ENCODE data around the gene PTPDC1. TPM values are rescaled to one million over a fixed set of nuclear protein-coding genes. Genes with fewer than 3 reads are reported as not detected.

PTPDC1 gene
- total RNA-seq, 2 donors from 2014 or later, result 4.2 to 7.4 TPM

DNA sequence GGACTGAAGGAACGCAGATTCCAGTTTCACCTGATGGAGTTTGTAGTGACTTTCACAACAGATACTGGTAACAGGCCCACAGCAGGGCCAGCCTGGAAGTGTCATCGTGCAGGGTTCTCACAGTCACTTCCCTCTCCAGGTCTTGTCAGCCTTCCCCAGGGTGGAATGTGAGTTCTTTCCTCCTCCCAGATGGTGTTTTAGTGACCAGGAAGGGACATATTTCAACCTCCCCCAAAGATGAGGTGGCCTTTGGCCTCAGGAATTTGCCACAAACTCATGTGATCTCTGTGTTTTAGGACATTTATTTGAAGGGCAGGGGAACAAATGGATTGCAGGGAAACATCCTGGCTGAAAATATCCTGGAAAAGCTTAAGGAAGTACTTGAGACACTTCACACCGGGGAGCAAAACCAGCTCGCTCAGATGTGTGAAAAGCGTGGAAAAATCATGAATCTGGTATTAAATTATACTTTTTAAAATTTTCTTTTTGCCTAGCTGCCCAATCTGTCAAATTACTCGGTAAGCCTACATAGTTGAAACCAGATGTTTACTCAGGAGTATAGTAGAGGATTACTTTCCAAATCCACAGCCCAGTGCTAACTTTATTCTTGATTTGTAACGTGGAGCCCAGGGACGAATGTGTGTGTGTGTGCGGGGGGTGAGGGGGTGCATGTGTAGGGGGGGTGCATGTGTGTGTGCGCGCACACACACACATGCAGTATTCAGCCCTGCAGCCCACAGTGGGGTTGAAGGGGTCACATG is 66.8 kb downstream of the PTPDC1 start:
- ATAC-seq, result no peak
- no peaks in the 10 kb centered on the region for H3K9me3 Mint-ChIP-seq
- peaks cover 0 to 7% of the 10 kb centered on the region in 2 donors for H3K36me3 Mint-ChIP-seq
- DNase-seq (ENCODE audit: low spot score in 2 of 2), result no peak
- peak overlapping the region in 1 of 2 donors; percentile 29 for H3K27ac Mint-ChIP-seq

DNA sequence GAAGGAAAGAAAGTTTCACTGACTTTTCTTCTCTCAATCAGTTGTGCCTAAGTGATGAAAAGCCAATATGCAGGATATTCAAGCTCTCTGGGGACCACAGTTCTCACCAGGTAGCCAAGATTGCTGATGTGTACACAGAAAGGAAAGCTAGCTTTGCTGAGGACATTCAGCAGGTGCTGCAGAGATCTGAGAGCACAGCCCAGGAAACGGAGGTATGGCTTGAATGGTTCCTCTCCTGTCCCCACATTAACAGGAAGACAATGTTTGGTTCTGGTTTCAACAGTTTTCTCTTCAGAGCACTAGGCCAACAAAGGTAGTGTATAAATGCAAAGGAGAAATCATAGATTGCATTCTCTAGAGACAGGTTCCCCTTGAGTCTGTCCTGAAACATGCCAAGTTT is 69.6 kb downstream of the PTPDC1 start:
- ATAC-seq (no peak), DNase-seq (ENCODE audit: low spot score in 2 of 2) (no peak)
- Mint-ChIP-seq H3K9me3 (no peaks in the 10 kb centered on the region), H3K27ac (no peak overlapping the region), H3K36me3 (peaks cover 0 to 7% of the 10 kb centered on the region in 2 donors)

DNA sequence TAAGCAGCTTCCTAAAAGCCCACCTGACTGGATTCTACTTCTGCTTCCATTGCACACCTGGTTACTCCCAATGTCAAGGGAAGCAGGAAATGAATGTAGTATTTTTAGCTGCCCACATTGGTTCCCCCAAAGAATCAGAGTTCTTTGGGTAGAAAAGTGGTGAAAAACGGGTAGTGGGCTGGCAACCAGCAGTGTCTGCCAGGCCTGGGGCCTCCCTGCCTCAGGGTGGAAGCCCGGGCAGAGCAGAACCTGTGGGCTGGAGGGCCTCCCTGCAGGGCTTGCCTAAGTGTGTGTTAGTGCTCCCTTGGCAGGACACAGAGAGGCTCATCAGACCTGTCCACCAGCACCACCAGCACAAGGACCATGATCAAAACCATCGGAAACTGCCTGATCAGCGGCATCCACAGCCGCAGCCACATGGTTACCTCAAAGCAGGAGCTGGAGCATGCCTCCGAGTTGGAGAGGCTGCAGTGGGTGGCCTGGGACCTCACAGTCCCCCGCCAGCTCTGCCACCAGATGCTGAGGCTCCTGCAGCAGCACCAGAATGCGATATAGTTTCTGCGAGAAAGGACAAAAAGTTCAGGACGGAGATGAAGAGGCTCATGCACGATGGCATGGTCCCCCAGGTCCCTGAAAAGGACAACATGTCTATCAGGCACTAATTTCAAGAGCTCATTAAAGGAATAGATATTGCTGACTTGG is 72.2 kb downstream of the PTPDC1 start:
- no peak for ATAC-seq
- no peak overlapping the region for H3K27ac Mint-ChIP-seq

DNA sequence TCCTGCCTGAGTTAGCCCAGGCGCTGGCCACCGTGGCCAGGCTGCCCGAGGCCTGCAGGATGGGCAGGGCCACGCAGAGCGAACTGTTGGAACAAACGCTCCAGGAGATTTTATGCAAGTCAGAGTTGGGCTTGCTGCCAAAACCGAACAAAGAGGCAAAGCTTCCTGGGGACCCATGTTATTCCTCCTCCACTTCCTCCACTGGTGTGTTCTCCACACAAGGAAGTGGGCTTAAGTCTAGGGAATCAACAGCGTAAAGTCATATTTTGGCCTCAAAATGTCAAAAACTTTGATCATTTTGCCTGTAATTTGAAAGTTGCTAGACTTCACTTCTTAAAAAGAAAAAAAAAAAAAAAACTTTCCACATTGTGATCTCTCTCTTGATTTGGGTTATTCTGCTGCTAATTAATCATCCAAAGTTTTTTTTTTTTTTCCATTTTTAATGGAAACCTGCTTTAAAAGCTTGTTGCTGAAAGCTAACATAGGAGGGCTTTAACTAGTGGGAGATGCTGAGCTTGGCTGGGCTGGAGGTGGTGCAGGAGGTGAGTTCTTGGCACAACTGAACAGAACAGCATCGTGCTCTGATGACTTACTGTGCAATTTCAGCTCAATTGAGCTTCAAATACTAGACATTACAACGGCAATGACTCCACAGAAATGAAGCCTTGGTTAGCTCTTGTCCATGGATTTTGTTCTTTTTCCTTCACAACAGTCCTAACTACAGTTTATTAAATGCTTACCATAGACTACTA is 73.0 kb downstream of the PTPDC1 start:
- Mint-ChIP-seq H3K9me3 (no peaks in the 10 kb centered on the region), H3K27ac (no peak overlapping the region), H3K36me3 (peaks cover 0 to 7% of the 10 kb centered on the region in 2 donors)
- ATAC-seq (no peak), DNase-seq (ENCODE audit: low spot score in 2 of 2) (no peak)

More for the DNA sequence above, 72.2 kb downstream of the PTPDC1 start:
- Mint-ChIP-seq H3K9me3 (no peaks in the 10 kb centered on the region), H3K36me3 (peaks cover 0 to 7% of the 10 kb centered on the region in 2 donors)
- no peak for DNase-seq (ENCODE audit: low spot score in 2 of 2)

Other genes starting within 250 kb of the PTPDC1 start
- gene BARX1, start 129.1 kb upstream of the PTPDC1 start, total RNA-seq, result 1 to 10 TPM in 1 of 2 donors, not detected in 1; 9.1 TPM
- 1 to 10 TPM; 6.6 to 6.8 TPM for gene ZNF169, start 174.8 kb downstream of the PTPDC1 start, total RNA-seq
- not detected for gene NUTM2F, start 244.2 kb downstream of the PTPDC1 start, total RNA-seq